ENCODE results near the gene RAD23A. TPM values are rescaled to one million over a fixed set of nuclear protein-coding genes. Genes with fewer than 3 reads are reported as not detected.

Gene RAD23A
- total RNA-seq, 3 donors from 2014 or later: 256 to 265 (median 264) TPM

- H3K36me3 Mint-ChIP-seq (ENCODE audit: insufficient read depth): peaks cover 21% of the 10 kb centered on the region
- no peak for ATAC-seq
- H3K4me3 Mint-ChIP-seq: peak overlapping the region; percentile 100
- no peak for DNase-seq
- peaks cover 26% of the 10 kb centered on the region for H3K4me1 Mint-ChIP-seq (ENCODE audit: low read depth)
- no peaks in the 10 kb centered on the region for H3K27me3 Mint-ChIP-seq (ENCODE audit: low read depth)
- H3K9me3 Mint-ChIP-seq: no peaks in the 10 kb centered on the region
These were observed 13.0 kb upstream of the RAD23A start for GRCh38 chr19:12932392-12933286.

- Mint-ChIP-seq H3K36me3 (ENCODE audit: insufficient read depth) (peaks cover 17% of the 10 kb centered on the region), H3K9me3 (no peaks in the 10 kb centered on the region), H3K4me1 (ENCODE audit: low read depth) (peaks cover 31% of the 10 kb centered on the region), H3K4me3 (peak within 1 kb of the TSS; percentile 100), H3K27me3 (ENCODE audit: low read depth) (no peaks in the 10 kb centered on the region)
- ATAC-seq (peak; percentile 73 to 76), DNase-seq (peak; percentile 83)
These were observed 12.2 kb upstream of the RAD23A start, which contains the start of gene FARSA for GRCh38 chr19:12933287-12934072. TSS of gene FARSA (minus strand) at chr19:12933711. CDS start at chr19:12933696, 15 bp downstream.

- DNase-seq: no peak
- H3K4me1 Mint-ChIP-seq (ENCODE audit: low read depth): peaks cover 41% of the 10 kb centered on the region
- no peak overlapping the region for H3K4me3 Mint-ChIP-seq
- no peaks in the 10 kb centered on the region for H3K9me3 Mint-ChIP-seq
- peaks cover 25% of the 10 kb centered on the region for H3K36me3 Mint-ChIP-seq (ENCODE audit: insufficient read depth)
- ATAC-seq: no peak
- no peaks in the 10 kb centered on the region for H3K27me3 Mint-ChIP-seq (ENCODE audit: low read depth)
These were observed 10.6 kb upstream of the RAD23A start for GRCh38 chr19:12935071-12935470.

- no peaks in the 10 kb centered on the region for H3K27me3 Mint-ChIP-seq (ENCODE audit: low read depth)
- H3K4me3 Mint-ChIP-seq: no peak overlapping the region
- no peak for DNase-seq
- peaks cover 36% of the 10 kb centered on the region for H3K36me3 Mint-ChIP-seq (ENCODE audit: insufficient read depth)
- no peaks in the 10 kb centered on the region for H3K9me3 Mint-ChIP-seq
- H3K4me1 Mint-ChIP-seq (ENCODE audit: low read depth): peaks cover 49% of the 10 kb centered on the region
- no peak for ATAC-seq
These were observed 9.1 kb upstream of the RAD23A start for GRCh38 chr19:12936582-12936981.

- Mint-ChIP-seq H3K36me3 (ENCODE audit: insufficient read depth) (peaks cover 37% of the 10 kb centered on the region), H3K9me3 (no peaks in the 10 kb centered on the region), H3K4me1 (ENCODE audit: low read depth) (peaks cover 48% of the 10 kb centered on the region), H3K4me3 (peak overlapping the region; percentile 99), H3K27me3 (ENCODE audit: low read depth) (no peaks in the 10 kb centered on the region)
- no peak for DNase-seq
- no peak for ATAC-seq
These were observed 8.4 kb upstream of the RAD23A start for GRCh38 chr19:12937093-12937926.

- peaks cover 32% of the 10 kb centered on the region for H3K36me3 Mint-ChIP-seq (ENCODE audit: insufficient read depth)
- H3K4me1 Mint-ChIP-seq (ENCODE audit: low read depth): peaks cover 42% of the 10 kb centered on the region
- peak; percentile 89 to 90 for ATAC-seq
- H3K9me3 Mint-ChIP-seq: no peaks in the 10 kb centered on the region
- H3K4me3 Mint-ChIP-seq: peak within 1 kb of the TSS; percentile 99
- peak; percentile 98 for DNase-seq
- no peaks in the 10 kb centered on the region for H3K27me3 Mint-ChIP-seq (ENCODE audit: low read depth)
These were observed 7.5 kb upstream of the RAD23A start, which contains the start of gene CALR for GRCh38 chr19:12937927-12938778. TSS of gene CALR (plus strand) at chr19:12938609. CDS start at chr19:12938680, 71 bp downstream.

GRCh38 chr19:12938779-12939601 is 6.7 kb upstream of the RAD23A start:
- H3K36me3 Mint-ChIP-seq (ENCODE audit: insufficient read depth): peaks cover 36% of the 10 kb centered on the region

GRCh38 chr19:12939975-12940423 is 5.7 kb upstream of the RAD23A start:
- Mint-ChIP-seq H3K4me1 (ENCODE audit: low read depth) (peaks cover 49% of the 10 kb centered on the region), H3K27me3 (ENCODE audit: low read depth) (no peaks in the 10 kb centered on the region), H3K4me3 (peak overlapping the region; percentile 99), H3K9me3 (no peaks in the 10 kb centered on the region), H3K36me3 (ENCODE audit: insufficient read depth) (peaks cover 42% of the 10 kb centered on the region)
- DNase-seq: no peak
- no peak for ATAC-seq

More at GRCh38 chr19:12938779-12939601, 6.7 kb upstream of the RAD23A start:
- Mint-ChIP-seq H3K27me3 (ENCODE audit: low read depth) (no peaks in the 10 kb centered on the region), H3K4me1 (ENCODE audit: low read depth) (peaks cover 44% of the 10 kb centered on the region), H3K4me3 (peak overlapping the region; percentile 99), H3K9me3 (no peaks in the 10 kb centered on the region)
- DNase-seq (no peak), ATAC-seq (peak; percentile 12 to 13)

- peaks cover 45% of the 10 kb centered on the region for H3K36me3 Mint-ChIP-seq (ENCODE audit: insufficient read depth)
- H3K9me3 Mint-ChIP-seq: no peaks in the 10 kb centered on the region
- H3K4me3 Mint-ChIP-seq: peak overlapping the region; percentile 99
- ATAC-seq (no peak), DNase-seq (no peak)
- H3K27me3 Mint-ChIP-seq (ENCODE audit: low read depth): no peaks in the 10 kb centered on the region
- H3K4me1 Mint-ChIP-seq (ENCODE audit: low read depth): peaks cover 53% of the 10 kb centered on the region
These were observed 4.8 kb upstream of the RAD23A start for GRCh38 chr19:12940897-12941296.

- ATAC-seq: no peak
- no peaks in the 10 kb centered on the region for H3K27me3 Mint-ChIP-seq (ENCODE audit: low read depth)
- no peaks in the 10 kb centered on the region for H3K9me3 Mint-ChIP-seq
- H3K36me3 Mint-ChIP-seq (ENCODE audit: insufficient read depth): peaks cover 54% of the 10 kb centered on the region
- no peak for DNase-seq
- peak overlapping the region; percentile 37 for H3K4me3 Mint-ChIP-seq
- H3K4me1 Mint-ChIP-seq (ENCODE audit: low read depth): peaks cover 53% of the 10 kb centered on the region
These were observed 2.1 kb upstream of the RAD23A start for GRCh38 chr19:12943437-12944044.

GRCh38 chr19:12944104-12944674 is 1.5 kb upstream of the RAD23A start:
- Mint-ChIP-seq H3K4me1 (ENCODE audit: low read depth) (peaks cover 52% of the 10 kb centered on the region), H3K27me3 (ENCODE audit: low read depth) (no peaks in the 10 kb centered on the region), H3K9me3 (no peaks in the 10 kb centered on the region), H3K4me3 (peak overlapping the region; percentile 91), H3K36me3 (ENCODE audit: insufficient read depth) (peaks cover 48% of the 10 kb centered on the region)
- DNase-seq (no peak), ATAC-seq (no peak)

Data from activated T-cell treated with anti-CD3 and anti-CD28 coated beads, Interleukin-2, amount 50 U/mL, for 4 hours (primary cell).